Neural cell (in vitro differentiated cells): ENCODE results near the gene ACVR1C.

Source experiments
- EP300 ChIP-seq: fragments of 450-650 bp; conservative IDR thresholded peaks from 2 replicates; pipeline ENCODE4 v1.6.1; 2014; ENCODE audit warnings: antibody characterized with exemption, mild to moderate bottlenecking, moderate library complexity; ENCODE audit not compliant: poor library complexity, severe bottlenecking
- EZH2 ChIP-seq: fragments of 200-600, 300-800 bp; shearing (Covaris generic), sonication (generic); IDR thresholded peaks from 2 replicates; pipeline ENCODE4 v1.6.1; 2014; ENCODE audit warnings: antibody characterized with exemption, low read length, borderline replicate concordance, mild to moderate bottlenecking; ENCODE audit not compliant: insufficient read depth, poor library complexity, severe bottlenecking
- POLR2AphosphoS5 ChIP-seq: IDR thresholded peaks from 2 replicates; pipeline ENCODE4 v1.6.1; 2012
- RAD21 ChIP-seq: fragments of 450-650 bp; conservative IDR thresholded peaks from 2 replicates; pipeline ENCODE4 v1.6.1; 2014; ENCODE audit warnings: antibody characterized with exemption, mild to moderate bottlenecking, moderate library complexity
- TF ChIP-seq, protein P1 (sequence below): fragments of 450-650 bp; IDR thresholded peaks from 2 replicates; pipeline ENCODE4 v1.5.1; 2014; ENCODE audit warnings: antibody characterized with exemption, mild to moderate bottlenecking, moderate library complexity; ENCODE audit not compliant: poor library complexity, severe bottlenecking

DNA sequence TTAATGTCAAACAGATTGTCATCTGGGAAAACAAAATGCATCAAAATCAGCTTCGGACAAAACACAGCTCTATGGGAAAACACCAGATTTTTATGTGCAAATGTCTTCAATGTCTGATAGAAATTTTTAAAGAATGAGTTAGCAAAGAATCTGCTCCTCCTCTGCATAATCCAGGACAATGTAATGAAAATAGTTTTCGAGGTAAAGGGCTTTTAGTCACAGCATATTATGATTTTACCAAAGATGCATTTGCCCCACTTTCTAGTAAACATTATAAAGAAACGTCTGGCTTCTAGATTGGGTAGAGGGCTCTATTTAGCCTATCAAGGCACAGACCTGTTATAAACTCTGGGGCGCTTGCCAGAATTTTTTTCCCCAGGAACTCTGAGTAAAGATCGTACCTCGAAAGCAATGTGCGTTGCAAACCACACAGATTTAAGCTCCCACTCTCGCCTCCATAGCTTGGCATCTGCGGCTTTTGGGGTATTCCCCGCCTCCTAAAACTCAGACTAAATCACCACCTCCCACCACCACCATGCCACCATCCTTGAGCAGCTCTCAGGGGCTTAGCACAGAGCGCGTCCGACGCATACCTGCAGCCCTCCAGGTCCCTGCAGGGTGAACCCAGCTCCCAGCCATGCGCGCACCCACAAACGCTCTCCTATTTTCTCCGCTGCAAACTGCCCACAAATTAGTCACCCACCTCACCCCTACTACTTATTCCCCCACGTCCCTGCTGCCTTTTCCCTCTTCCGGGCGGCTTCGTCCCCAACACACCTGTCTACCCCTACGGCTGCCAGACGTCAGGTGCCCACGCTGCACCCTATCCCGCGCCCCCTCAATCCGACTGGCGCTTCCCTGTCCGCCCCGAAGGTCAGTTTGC lies 829 bp downstream of the ACVR1C start:
- TF ChIP-seq, protein P1, sequence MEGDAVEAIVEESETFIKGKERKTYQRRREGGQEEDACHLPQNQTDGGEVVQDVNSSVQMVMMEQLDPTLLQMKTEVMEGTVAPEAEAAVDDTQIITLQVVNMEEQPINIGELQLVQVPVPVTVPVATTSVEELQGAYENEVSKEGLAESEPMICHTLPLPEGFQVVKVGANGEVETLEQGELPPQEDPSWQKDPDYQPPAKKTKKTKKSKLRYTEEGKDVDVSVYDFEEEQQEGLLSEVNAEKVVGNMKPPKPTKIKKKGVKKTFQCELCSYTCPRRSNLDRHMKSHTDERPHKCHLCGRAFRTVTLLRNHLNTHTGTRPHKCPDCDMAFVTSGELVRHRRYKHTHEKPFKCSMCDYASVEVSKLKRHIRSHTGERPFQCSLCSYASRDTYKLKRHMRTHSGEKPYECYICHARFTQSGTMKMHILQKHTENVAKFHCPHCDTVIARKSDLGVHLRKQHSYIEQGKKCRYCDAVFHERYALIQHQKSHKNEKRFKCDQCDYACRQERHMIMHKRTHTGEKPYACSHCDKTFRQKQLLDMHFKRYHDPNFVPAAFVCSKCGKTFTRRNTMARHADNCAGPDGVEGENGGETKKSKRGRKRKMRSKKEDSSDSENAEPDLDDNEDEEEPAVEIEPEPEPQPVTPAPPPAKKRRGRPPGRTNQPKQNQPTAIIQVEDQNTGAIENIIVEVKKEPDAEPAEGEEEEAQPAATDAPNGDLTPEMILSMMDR, result no peak
- TF ChIP-seq EP300, result no peak
- TF ChIP-seq POLR2AphosphoS5, result peak; percentile 35
- TF ChIP-seq EZH2, result no peak
- TF ChIP-seq RAD21, result no peak
